ENCODE measurements around the gene CTBP1.

- TF ChIP-seq CTCF (conservative IDR thresholded peaks at IDR 0.05; ENCODE audit: low read depth, low read length) = no peak
- TF ChIP-seq EZH2 (IDR thresholded peaks at IDR 0.05; ENCODE audit: borderline replicate concordance, low read depth, low read length, poor library complexity, severe bottlenecking) = no peak
Observed at GRCh38 chr4:1233641-1234308, 15.2 kb downstream of the CTBP1 start.

All from A673 (cell line).